ENCODE data around the gene DEPDC5.

Gene DEPDC5

DNA sequence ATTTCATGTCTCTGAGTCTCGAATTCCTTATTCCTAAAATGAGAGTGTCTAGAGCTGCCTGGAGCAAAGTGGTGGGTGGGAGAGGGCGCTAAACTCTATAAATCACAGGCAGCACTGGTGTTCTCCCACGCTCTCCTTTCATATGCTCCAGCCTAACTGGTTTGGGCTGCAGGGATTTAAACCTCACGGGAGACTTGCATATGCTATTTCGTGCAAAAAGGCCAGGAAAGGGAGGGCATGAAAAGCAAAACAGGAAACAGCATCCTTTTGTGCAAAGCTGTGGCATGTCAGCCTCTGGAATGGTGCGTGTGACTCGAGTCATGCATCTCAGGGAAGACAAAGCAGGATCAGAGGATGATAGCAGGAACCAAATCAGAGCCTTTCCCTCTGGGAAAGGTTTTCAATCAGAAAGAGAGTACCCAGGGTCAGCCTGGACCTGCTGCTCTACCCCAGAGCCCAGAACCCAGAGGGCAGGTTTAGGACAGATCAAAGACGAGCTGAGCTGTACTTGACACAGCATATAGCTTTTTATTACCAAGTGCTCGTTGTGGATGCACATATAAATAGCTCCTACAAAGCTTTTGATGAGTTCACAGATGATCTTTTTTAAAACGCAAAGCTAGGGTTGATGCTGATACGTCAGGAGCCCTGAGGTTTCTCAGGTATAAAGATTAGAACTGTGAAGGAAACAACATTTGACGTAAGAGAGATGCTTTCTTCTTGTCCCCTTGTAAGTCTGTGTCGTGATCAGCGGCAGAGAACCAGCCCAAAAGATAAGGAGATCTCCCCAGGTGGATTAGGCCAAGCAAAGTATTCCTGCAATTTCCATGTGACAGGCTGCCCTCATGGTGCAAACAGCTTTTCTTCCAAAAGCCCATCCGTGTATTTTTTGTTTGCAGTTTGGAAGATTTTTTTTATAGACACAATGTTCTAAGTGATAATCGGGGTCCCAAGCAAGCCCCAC lies 144.3 kb downstream of the DEPDC5 start:
- no peak for DNase-seq

GRCh38 chr22:31898926-31899325 lies 145.1 kb downstream of the DEPDC5 start:
- no peak for DNase-seq

DNA sequence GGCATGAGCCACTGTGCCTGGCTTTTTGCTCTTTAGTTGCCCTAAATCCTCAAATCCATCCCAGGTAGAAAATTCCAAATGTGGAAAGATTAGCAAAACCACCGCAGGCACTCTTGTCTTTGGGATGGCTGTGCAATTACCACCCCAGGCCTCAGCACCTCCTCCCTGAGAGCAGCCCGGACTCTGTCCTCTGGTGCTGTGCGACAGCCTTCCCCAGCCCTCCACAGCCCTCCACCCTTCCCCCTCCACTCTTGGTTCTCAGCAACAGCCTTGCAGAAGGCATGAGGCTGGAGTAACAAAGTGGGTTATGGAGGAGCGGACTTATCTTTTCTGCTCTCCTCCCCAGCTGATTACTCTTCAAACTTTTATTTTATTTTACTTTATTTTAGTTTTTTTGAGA lies 145.8 kb downstream of the DEPDC5 start:
- no peak for DNase-seq

- no peak for DNase-seq
Measured at GRCh38 chr22:31901388-31902137, 147.7 kb downstream of the DEPDC5 start.

- DNase-seq: no peak
Measured at GRCh38 chr22:31904651-31905050, 150.8 kb downstream of the DEPDC5 start.

- no peak for DNase-seq
Measured at GRCh38 chr22:31905356-31905755, 151.5 kb downstream of the DEPDC5 start.

DNA sequence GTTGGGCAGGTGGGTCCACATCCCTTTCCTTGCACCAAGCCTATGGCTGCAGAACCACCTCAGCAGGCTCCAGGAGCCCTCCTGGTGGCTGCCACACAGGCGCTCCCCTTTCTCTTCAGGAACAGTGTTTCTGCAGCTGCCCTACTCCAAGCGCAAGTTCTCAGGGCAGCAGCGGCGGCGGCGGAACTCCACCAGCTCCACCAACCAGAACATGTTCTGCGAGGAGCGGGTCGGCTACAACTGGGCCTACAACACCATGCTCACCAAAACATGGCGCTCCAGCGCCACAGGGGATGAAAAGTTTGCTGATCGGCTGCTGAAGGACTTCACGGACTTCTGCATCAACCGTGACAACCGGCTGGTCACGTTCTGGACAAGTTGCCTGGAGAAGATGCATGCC lies 152.3 kb downstream of the DEPDC5 start:
- DNase-seq: no peak

DNA sequence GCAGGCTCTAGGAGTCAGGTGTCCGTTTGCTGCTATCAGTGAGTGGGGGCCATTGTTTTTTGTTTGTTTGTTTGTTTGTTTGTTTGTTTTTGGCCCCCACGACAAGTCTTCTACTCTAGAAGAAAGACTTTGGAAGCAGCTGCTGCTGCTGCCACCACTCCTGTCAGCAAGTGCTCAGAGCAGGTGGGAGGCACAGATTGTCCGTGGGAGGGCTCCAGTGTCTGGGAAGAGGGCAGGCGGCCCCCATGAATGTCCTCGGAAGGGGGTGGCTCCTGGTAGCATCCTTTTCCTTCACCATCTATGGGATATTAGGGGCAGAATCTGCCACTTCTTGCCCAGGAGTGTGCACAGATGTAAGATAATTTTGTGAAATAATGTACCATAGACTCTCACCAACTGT lies 152.8 kb downstream of the DEPDC5 start:
- no peak for DNase-seq

DNA sequence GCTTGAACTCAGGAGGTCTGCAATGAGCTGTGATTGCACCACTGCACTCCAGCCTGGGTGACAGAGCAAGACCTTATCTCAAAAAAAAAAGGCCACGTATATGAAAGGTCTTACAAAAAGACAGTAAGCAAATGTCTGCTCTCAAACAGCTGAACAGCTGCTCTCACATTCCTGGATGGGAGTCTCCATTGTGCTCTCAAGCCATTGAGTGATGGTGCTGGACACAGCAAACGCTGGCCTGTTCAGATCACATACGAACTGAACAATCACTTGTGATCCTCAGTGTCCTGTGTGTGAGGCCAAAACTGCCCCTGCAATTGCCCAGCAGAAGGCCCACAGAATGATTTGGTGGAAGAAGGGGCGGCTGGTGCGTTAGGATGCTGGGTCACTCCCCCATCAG lies 156.2 kb downstream of the DEPDC5 start:
- DNase-seq: no peak

DNA sequence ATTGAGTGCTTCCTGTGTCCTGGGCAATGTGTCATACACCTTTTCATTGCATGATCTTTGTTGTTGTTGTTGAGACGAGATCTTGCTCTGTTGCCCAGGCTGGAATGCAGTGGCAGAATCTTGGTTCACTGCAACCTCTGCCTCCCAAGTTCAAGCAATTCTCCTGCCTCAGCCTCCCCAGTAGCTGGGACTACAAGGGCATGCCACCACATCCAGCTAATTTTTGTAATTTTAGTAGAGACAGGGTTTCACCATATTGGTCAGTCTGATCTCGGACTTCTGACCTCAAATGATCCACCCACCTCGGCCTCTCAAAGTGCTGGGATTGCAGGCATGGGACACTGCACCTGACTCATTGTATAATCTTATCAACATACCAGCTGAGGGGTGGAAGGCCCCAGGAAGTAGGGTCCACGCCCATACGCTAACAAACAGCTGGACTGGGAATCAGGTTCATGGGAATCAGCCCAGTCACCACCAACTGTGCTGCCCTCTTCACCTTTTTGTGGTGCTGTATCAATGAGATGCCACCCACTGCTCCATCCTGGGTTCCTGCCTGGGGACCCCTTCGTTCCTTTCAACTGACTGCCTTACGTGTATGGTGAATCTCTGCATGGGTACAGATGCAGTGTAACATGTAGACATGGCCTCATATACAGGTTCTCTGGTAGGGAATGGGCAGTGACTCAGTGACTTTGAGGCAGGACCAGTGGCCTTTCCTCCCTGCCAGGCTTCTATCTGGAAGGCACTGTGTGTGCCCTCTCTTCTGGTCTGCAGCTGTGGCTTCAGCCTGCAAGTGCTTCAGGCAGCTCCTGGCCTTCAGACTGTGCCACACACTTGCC lies 158.0 kb downstream of the DEPDC5 start:
- DNase-seq: no peak

GRCh38 chr22:31912407-31912743 lies 158.6 kb downstream of the DEPDC5 start:
- no peak for DNase-seq

DNA sequence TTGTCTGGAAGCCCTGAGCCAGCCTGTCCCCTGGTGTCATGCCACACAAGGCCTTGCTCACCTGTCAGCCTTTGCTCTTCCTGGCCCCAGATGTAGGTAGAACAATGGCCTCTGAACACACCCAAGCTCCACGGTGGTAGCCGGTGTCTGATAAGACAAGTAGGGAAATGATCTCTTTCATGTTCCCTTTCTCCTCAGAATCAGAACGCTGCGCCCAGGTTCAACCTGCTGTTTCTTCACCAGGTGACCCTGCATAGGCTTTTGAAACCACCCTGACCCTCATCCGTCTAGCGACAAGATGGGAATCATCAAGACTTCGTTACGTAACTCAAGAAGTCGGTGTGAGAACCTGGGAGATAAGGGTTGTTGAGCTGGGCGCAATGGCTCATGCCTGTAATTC lies 161.8 kb downstream of the DEPDC5 start:
- no peak for DNase-seq

DNA sequence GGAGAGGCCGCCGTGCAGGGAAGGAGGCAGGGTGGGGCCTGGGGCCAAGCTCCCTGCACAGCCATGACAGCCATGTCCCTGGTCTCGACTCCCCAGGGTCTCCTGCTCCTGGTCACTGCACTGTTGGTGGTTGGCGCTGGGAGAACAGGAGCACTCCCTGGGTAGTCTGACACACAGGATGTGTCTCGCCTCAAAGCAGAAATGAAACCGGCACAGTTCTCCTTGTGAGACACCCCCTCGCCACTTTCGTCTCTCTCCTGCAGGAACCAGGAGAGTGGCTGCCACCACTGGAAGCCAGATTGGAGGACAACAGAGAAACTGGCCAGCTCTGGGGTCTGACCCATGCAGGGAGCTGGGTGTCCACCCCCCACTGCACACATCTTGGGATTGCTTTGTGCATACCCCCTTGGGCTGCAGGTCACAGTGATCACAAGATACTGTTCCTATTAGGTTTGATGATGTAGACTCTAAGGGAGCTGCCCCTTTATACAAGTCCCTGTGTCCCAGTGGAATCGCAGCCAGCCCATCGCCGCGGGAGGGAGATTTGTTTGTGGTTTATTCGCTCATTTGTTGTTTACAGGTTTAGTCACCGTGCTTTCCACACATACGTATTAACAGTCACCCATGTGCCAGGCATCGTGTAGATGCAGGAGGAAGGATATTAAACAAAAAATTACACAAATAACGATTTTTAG lies 163.6 kb downstream of the DEPDC5 start:
- DNase-seq: no peak

- no peak for DNase-seq
Measured at GRCh38 chr22:31919730-31920129, 165.9 kb downstream of the DEPDC5 start.

- DNase-seq: no peak
Measured at GRCh38 chr22:31920306-31920705, 166.5 kb downstream of the DEPDC5 start.

DNA sequence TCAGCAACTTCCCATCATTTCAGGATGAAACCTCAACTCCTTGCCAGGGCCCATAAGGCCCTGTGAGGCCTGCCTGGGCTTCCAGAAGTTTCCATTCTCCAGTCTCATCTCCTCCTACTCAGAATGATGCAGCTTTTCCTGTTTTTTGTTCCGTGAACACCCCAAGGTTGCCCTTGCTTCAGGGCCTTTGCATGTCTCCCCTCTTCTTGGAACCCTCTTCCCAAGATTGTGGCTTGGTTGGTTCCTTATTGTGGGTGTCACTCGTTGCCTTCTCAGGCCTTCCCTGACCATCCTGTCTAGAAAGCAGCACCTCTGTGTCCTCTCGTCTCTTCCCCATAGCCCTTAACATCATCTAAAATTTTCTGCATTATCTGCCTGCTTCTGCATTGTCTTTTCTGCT lies 167.3 kb downstream of the DEPDC5 start:
- DNase-seq: no peak

DNA sequence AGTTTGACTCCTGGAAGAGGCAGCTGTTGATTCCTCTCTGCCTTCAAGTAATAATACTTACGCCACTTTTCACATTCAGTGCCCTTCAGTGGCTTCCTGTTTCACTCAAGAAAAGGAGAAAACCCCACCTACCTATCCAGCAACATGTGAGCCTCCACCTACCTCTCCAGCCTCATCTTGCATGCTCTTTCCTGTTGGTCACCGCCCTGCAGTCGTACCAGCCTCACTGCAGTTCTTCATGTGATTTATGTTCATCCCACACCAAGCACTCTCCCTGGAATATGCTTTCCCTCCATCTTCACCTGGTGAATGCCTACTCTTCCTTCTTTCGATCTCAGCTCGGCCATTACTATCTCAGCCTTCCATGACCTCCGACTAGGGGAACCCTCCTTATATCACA lies 168.7 kb downstream of the DEPDC5 start:
- no peak for DNase-seq

DNA sequence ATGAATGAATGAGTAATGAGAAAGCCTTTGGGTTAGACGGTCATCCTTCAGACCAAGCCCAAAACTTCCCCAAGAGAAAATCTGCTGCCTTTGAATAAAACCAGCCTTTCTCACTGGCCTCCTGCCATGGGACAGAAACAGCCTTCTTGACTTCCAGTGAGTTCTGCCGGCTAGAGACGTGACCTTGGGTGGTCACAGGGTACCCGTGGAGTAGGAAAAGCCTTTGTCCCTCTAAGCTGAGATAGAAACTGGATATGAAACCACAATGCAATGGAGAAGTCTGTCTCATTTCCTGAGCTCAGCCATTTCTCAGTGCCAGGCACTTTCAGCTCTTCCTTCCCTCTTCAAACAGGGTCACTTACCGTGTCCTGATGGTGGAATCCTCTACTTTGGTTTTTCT lies 169.3 kb downstream of the DEPDC5 start:
- no peak for DNase-seq

GRCh38 chr22:31923747-31924146 lies 169.9 kb downstream of the DEPDC5 start:
- no peak for DNase-seq

DNA sequence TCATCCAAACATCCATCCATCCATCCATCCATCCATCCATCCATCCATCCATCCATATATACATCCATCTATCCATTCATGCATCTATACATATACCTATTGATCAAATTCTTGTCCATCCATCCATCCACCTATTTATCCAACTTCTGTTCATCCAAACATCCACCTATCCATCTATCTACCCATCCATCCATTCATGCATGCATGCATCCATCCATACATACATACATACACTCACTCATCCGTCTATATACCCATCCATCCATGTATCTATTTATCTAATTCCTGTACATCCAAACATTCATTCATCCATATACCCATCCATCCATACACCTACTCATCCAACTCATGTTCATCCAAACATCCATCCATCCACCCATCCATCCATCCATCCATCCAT lies 171.2 kb downstream of the DEPDC5 start:
- DNase-seq: no peak

GRCh38 chr22:31926024-31926423 lies 172.2 kb downstream of the DEPDC5 start:
- DNase-seq: no peak

DNA sequence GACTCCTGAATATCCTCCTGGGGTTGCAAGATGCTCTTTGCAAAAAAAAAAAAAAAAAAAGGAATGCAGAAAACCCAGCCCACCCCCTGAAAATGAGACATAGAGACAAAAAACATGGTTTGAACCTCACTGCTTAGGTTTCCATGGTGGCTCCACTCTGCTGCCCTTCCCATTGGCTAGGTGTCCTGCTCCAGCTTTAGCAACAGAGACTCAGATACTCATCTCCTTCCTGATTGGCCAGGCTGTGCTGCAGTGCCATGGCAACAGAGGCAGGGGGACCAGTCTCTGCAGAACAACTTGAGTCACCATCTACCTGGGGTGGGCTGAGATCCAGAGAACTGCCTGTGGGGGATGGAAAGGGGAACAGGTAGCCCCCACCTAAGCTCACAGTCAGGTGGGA lies 173.2 kb downstream of the DEPDC5 start:
- DNase-seq: no peak

DNA sequence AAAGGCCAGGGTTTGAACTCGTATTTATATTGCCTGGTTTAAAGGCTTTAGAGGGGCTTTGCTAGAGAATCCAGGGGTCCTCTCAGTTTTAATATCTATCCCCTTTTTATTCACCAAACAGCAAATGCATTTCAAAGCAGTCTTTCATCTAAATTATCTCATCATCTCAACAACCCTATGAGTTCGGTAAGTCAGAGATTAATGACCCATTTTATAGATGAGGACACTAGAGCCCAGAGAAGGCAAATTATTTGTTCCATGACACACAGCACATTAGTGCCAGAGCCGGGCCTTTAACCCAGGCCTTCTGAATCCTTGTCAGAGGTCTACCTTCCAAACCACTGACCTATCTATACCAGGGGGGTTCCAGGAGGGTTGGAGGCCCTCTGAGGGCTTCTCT lies 173.7 kb downstream of the DEPDC5 start:
- no peak for DNase-seq
